Measurements from ENCODE around the gene TNRC18. TPM values are rescaled to one million over a fixed set of nuclear protein-coding genes. Genes with fewer than 3 reads are reported as not detected.

The TNRC18 gene
- total RNA-seq, 2 donors from 2014 or later: 84.0 to 90.9 TPM

GRCh38 chr7:5349437-5350173 lies 74.0 kb downstream of the TNRC18 start:
- TF ChIP-seq, protein P1, sequence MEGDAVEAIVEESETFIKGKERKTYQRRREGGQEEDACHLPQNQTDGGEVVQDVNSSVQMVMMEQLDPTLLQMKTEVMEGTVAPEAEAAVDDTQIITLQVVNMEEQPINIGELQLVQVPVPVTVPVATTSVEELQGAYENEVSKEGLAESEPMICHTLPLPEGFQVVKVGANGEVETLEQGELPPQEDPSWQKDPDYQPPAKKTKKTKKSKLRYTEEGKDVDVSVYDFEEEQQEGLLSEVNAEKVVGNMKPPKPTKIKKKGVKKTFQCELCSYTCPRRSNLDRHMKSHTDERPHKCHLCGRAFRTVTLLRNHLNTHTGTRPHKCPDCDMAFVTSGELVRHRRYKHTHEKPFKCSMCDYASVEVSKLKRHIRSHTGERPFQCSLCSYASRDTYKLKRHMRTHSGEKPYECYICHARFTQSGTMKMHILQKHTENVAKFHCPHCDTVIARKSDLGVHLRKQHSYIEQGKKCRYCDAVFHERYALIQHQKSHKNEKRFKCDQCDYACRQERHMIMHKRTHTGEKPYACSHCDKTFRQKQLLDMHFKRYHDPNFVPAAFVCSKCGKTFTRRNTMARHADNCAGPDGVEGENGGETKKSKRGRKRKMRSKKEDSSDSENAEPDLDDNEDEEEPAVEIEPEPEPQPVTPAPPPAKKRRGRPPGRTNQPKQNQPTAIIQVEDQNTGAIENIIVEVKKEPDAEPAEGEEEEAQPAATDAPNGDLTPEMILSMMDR (IDR thresholded peaks at IDR 0.05): no peak
- no peak overlapping the region for H3K9ac ChIP-seq (ENCODE audit: low read depth in 2 of 2, low read length in 2 of 2)
- no peaks in the 10 kb centered on the region for H3K27me3 ChIP-seq
- peaks cover 4% of the 10 kb centered on the region for H3K4me1 ChIP-seq
- no peak overlapping the region for H3K4me3 ChIP-seq
- intact Hi-C loops (cut with DNase I): no loop called here
- no peaks in the 10 kb centered on the region for H3K9me3 ChIP-seq
- no peak for DNase-seq
- peaks cover 11% of the 10 kb centered on the region for H3K36me3 ChIP-seq
- no peak overlapping the region for H3K27ac ChIP-seq

- H3K36me3 ChIP-seq: peaks cover 11% of the 10 kb centered on the region
- H3K4me3 ChIP-seq: no peak overlapping the region
- H3K9ac ChIP-seq (ENCODE audit: low read depth in 2 of 2, low read length in 2 of 2): no peak overlapping the region
- intact Hi-C loops (cut with DNase I): no loop called here
- no peaks in the 10 kb centered on the region for H3K9me3 ChIP-seq
- H3K27ac ChIP-seq: no peak overlapping the region
- no peak for DNase-seq
- H3K4me1 ChIP-seq: peaks cover 4% of the 10 kb centered on the region
- TF ChIP-seq, protein P1 (IDR thresholded peaks at IDR 0.05): no peak
- no peaks in the 10 kb centered on the region for H3K27me3 ChIP-seq
Observed at GRCh38 chr7:5349005-5349380, 74.6 kb downstream of the TNRC18 start.

GRCh38 chr7:5348134-5349004 lies 75.3 kb downstream of the TNRC18 start:
- Histone ChIP-seq H3K4me3 (no peak overlapping the region), H3K9ac (ENCODE audit: low read depth in 2 of 2, low read length in 2 of 2) (no peak overlapping the region), H3K4me1 (no peaks in the 10 kb centered on the region), H3K9me3 (no peaks in the 10 kb centered on the region), H3K27ac (no peak overlapping the region), H3K36me3 (peaks cover 11% of the 10 kb centered on the region), H3K27me3 (no peaks in the 10 kb centered on the region)
- TF ChIP-seq, protein P1 (IDR thresholded peaks at IDR 0.05): no peak
- no peak for DNase-seq
- intact Hi-C loops (cut with DNase I): no loop called here

DNA sequence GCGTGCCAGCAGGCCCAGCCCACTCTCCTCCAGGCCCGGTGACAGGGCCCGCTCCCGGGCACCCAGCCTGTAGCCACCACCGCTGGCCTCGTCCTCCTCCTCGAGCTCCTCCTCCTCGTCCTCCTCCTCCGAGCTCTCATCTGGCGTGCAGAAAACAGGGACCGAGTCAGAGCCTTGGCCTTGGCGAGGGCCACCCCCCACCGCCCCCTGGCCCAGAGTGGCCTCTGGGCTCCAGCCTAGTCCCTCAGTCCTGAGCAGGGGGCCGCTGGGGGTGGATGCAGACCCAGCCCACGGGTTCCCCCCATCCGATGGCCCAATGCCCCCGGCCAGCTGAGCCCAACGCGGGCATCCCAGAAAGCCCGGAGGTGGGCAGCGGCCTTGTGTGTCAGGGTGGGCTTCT lies 78.0 kb downstream of the TNRC18 start:
- no peaks in the 10 kb centered on the region for H3K27me3 ChIP-seq
- H3K4me3 ChIP-seq: no peak overlapping the region
- H3K27ac ChIP-seq: no peak overlapping the region
- H3K4me1 ChIP-seq: no peaks in the 10 kb centered on the region
- TF ChIP-seq, protein P1 (IDR thresholded peaks at IDR 0.05): no peak
- H3K36me3 ChIP-seq: peaks cover 6% of the 10 kb centered on the region
- intact Hi-C loops (cut with DNase I): no loop called here
- H3K9me3 ChIP-seq: no peaks in the 10 kb centered on the region
- no peak for DNase-seq
- H3K9ac ChIP-seq (ENCODE audit: low read depth in 2 of 2, low read length in 2 of 2): no peak overlapping the region

DNA sequence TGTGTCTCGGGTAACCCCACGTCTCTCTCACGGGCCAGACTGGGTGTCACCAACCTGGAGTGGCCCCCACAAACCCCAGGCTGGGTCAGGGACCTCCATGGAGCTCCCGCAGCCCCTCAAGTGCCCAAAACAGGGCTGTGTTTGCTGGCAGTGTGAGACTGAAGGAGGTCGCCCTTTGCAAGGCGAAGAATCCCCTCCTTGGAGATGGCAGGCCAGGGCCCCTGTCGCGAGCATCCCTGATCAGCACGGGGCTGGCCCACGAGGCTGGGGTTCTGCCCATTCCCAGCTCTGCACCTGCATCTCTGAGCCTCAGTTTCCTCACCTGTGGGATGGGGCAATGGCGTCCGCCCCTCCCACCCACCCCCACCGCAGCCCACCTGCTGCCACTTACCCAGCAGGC lies 78.5 kb downstream of the TNRC18 start:
- H3K4me1 ChIP-seq: no peaks in the 10 kb centered on the region
- no peak for DNase-seq
- intact Hi-C loops (cut with DNase I): no loop called here
- H3K36me3 ChIP-seq: peaks cover 6% of the 10 kb centered on the region
- no peak overlapping the region for H3K9ac ChIP-seq (ENCODE audit: low read depth in 2 of 2, low read length in 2 of 2)
- TF ChIP-seq, protein P1 (IDR thresholded peaks at IDR 0.05): no peak
- no peaks in the 10 kb centered on the region for H3K9me3 ChIP-seq
- H3K27ac ChIP-seq: no peak overlapping the region
- H3K4me3 ChIP-seq: no peak overlapping the region
- H3K27me3 ChIP-seq: no peaks in the 10 kb centered on the region
